OCI-LY7 (cell line): ENCODE results near the gene EBF3. TPM values are rescaled to one million over a fixed set of nuclear protein-coding genes. Genes with fewer than 3 reads are reported as not detected.

ENCODE experiments used
- BruUV-seq: library from RNA; stranded (reverse); fragments of 400-500 nt; replicated peaks from 2 replicates; lab custom pipeline; 2021; lab: Mats Ljungman, UMichigan
- CTCF ChIA-PET: fragments of 300-600 bp; sonication (Branson Sonifier 250); formaldehyde crosslinking; loops from one replicate; lab custom pipeline; 2022; ENCODE audit warnings: antibody characterized with exemption; ENCODE audit not compliant: unreplicated experiment; lab: Charles Lee
- POLR2A ChIA-PET: fragments of 300-600 bp; sonication (Branson Sonifier 250); formaldehyde crosslinking; loops from one replicate; lab custom pipeline; 2022; ENCODE audit warnings: antibody characterized with exemption; lab: Charles Lee
- DNase-seq: peaks from one replicate; pipeline ENCODE4 v3.0.0-alpha.2; 2015; ENCODE audit warnings: low spot score
- H2AFZ ChIP-seq: fragments of 200-600 bp; sonication (generic), shearing (Covaris generic); 2 replicates; pipeline ENCODE4 v1.6.1; 2014; ENCODE audit warnings: mild to moderate bottlenecking, antibody characterized with exemption, low read length, moderate library complexity
- H3K27ac ChIP-seq: fragments of 200-600 bp; sonication (generic); 2 replicates; pipeline ENCODE4 v1.5.1; 2014; ENCODE audit warnings: mixed run types, low read depth, mild to moderate bottlenecking, moderate library complexity, low read length, inconsistent platforms; ENCODE audit not compliant: poor library complexity, severe bottlenecking
- H3K36me3 ChIP-seq: fragments of 200-600 bp; sonication (generic); 2 replicates; pipeline ENCODE4 v1.6.1; 2014; ENCODE audit warnings: mild to moderate bottlenecking, antibody characterized with exemption, low read length, moderate library complexity, mixed read lengths; ENCODE audit not compliant: insufficient read depth
- H3K4me1 ChIP-seq: fragments of 200-600 bp; sonication (generic); 2 replicates; pipeline ENCODE4 v1.5.1; 2014; ENCODE audit warnings: mild to moderate bottlenecking, low read length; ENCODE audit not compliant: insufficient read depth, poor library complexity, severe bottlenecking
- H3K4me2 ChIP-seq: fragments of 200-600 bp; sonication (generic); 2 replicates; pipeline ENCODE4 v1.6.1; 2014; ENCODE audit warnings: mild to moderate bottlenecking, low read length
- H3K4me3 ChIP-seq: fragments of 200-600 bp; sonication (generic); 2 replicates; pipeline ENCODE4 v1.5.1; 2014; ENCODE audit warnings: mild to moderate bottlenecking, low read depth, low read length; ENCODE audit not compliant: poor library complexity, severe bottlenecking
- H3K79me2 ChIP-seq: fragments of 200-600 bp; sonication (generic); 2 replicates; pipeline ENCODE4 v1.6.1; 2016; ENCODE audit warnings: low read depth, mild to moderate bottlenecking, low read length, moderate library complexity, mixed read lengths; ENCODE audit not compliant: insufficient read depth
- H3K9me2 ChIP-seq: fragments of 200-600 bp; sonication (generic); 2 replicates; pipeline ENCODE4 v1.6.1; 2016; ENCODE audit warnings: mild to moderate bottlenecking, low read length, mixed read lengths; ENCODE audit not compliant: insufficient read depth
- H3K9me3 ChIP-seq: fragments of 200-600 bp; sonication (generic); 2 replicates; pipeline ENCODE4 v1.6.1; 2014; ENCODE audit warnings: mild to moderate bottlenecking, mixed run types, low read length, mixed read lengths
- H4K20me1 ChIP-seq: fragments of 200-600 bp; sonication (generic); 2 replicates; pipeline ENCODE4 v1.6.1; 2014; ENCODE audit warnings: mild to moderate bottlenecking, antibody characterized with exemption, low read length, moderate library complexity, mixed read lengths; ENCODE audit not compliant: insufficient read depth
- EZH2phosphoT487 ChIP-seq: fragments of 200-600 bp; sonication (generic); IDR thresholded peaks from 2 replicates; pipeline ENCODE4 v1.6.1; 2018; ENCODE audit warnings: low read depth, borderline replicate concordance, mild to moderate bottlenecking, mixed run types, antibody characterized with exemption, low read length, moderate library complexity, mixed read lengths
- intact Hi-C: fragments of 100-400 bp; cut with micrococcal nuclease; formaldehyde crosslinking; loops from one replicate; pipeline ENCODE4 v1.10.0; 2022; ENCODE audit not compliant: unreplicated experiment
- total RNA-seq, 2 experiments: library from RNA; depleted of rRNA in 1 of 2; stranded (reverse); fragments of >200 nt in 1 of 2; shearing (Covaris generic) in 1 of 2; gene quantifications; 2 replicates each; pipeline ENCODE4 v1.2.3, GENCODE V29; 2014 to 2022
- TF ChIP-seq, protein P1 (sequence below): fragments of 200-600 bp; sonication (generic); conservative IDR thresholded peaks from 2 replicates; pipeline ENCODE4 v1.5.1; 2014; ENCODE audit warnings: mild to moderate bottlenecking, antibody characterized with exemption, low read length, moderate library complexity, mixed read lengths

The EBF3 gene
- total RNA-seq, 2 experiments from 2014 or later: not detected

DNA sequence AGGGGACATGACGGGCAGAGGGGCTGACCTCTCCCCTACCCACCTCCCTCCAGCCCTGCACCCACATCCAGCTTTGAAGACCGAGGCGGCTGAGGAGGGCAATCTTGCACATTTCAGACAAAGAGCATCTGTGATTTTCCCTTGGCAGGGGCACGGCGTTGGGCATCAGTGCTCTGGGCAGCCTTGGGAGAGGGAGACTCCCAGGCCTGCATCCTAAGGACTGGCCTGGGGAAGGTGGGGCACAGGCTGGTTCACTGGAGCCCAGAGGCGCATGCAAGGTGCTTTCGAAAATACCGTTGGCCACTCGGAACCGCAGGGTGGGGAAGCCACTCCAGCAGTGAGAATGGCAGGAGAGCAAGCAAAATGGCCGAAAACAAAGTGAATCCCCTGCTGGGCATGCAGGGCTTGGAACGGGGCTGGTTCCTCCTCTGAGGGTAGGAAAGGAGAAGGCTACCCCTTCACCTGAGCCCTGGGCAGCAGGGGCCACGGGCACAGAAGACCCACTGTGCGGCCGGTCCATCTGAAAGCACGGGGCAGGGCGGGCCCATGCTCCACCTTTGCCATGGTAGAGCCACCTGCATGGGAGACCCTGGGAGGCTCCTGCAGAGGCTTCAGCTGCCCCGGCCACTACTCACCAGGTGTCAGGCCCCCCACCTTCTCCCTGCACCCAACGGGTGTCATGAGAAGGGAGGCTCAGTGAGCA is 49.8 kb downstream of the EBF3 start:
- Histone ChIP-seq H3K4me1 (no peaks in the 10 kb centered on the region), H3K4me2 (no peak overlapping the region), H3K79me2 (no peaks in the 10 kb centered on the region), H3K36me3 (no peaks in the 10 kb centered on the region), H3K4me3 (no peak overlapping the region), H4K20me1 (no peaks in the 10 kb centered on the region), H3K9me3 (no peaks in the 10 kb centered on the region), H3K27ac (no peak overlapping the region), H2AFZ (no peak overlapping the region), H3K9me2 (no peaks in the 10 kb centered on the region)
- POLR2A ChIA-PET: interaction anchor here (0.6 kb wide), 1 partner anchor 453 kb away, joined by 3 read pairs; no protein-coding TSS in a partner anchor
- intact Hi-C loops: no loop called here
- TF ChIP-seq, protein P1, sequence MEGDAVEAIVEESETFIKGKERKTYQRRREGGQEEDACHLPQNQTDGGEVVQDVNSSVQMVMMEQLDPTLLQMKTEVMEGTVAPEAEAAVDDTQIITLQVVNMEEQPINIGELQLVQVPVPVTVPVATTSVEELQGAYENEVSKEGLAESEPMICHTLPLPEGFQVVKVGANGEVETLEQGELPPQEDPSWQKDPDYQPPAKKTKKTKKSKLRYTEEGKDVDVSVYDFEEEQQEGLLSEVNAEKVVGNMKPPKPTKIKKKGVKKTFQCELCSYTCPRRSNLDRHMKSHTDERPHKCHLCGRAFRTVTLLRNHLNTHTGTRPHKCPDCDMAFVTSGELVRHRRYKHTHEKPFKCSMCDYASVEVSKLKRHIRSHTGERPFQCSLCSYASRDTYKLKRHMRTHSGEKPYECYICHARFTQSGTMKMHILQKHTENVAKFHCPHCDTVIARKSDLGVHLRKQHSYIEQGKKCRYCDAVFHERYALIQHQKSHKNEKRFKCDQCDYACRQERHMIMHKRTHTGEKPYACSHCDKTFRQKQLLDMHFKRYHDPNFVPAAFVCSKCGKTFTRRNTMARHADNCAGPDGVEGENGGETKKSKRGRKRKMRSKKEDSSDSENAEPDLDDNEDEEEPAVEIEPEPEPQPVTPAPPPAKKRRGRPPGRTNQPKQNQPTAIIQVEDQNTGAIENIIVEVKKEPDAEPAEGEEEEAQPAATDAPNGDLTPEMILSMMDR: no peak
- TF ChIP-seq EZH2phosphoT487: no peak
- CTCF ChIA-PET: no interaction called here
- DNase-seq: no peak
- BruUV-seq: no TSS peak

DNA sequence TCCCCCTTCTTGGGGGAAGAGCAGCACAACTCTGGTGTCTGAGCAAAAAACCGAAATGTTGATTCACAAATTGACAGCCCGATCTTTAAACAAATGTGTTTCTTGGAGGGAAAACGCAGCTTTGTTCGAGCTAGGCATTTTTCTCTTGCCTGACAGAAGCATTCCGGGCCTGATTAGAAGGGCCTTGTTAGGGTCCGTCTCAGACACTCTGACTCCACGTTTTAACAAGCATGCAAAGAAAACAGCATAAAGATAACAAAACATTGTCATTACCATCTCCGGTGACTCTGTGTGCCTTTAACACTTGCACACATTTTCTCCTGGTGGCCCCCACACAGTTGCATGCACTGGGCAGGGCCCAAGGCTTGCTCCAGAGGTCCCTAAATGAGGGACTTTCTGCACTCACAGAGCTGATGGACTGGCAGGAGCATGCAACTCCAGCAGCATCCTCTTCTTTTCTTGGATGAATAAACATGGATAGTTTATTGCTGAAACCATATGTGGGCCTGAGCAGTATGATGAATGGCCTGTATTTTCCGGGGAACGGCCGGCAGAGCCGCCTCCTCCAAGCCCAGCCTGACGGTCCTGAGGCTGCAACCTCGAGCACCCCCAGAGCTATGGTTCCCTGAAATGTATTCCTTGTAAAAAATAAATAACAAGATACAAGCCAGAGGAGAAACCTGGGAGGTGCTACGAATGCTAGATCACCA is 50.9 kb downstream of the EBF3 start:
- intact Hi-C loops: no loop called here
- H4K20me1 ChIP-seq: no peaks in the 10 kb centered on the region
- ChIA-PET POLR2A (no interaction called here), CTCF (no interaction called here)
- no peaks in the 10 kb centered on the region for H3K79me2 ChIP-seq
- H3K4me1 ChIP-seq: no peaks in the 10 kb centered on the region
- H3K36me3 ChIP-seq: no peaks in the 10 kb centered on the region
- no peak overlapping the region for H3K27ac ChIP-seq
- BruUV-seq: no TSS peak
- H3K9me3 ChIP-seq: no peaks in the 10 kb centered on the region
- no peak for DNase-seq
- no peak overlapping the region for H3K4me3 ChIP-seq
- no peak overlapping the region for H2AFZ ChIP-seq
- no peaks in the 10 kb centered on the region for H3K9me2 ChIP-seq
- no peak overlapping the region for H3K4me2 ChIP-seq
- TF ChIP-seq, protein P1: no peak
- no peak for TF ChIP-seq EZH2phosphoT487
